GM21381 (cell line): ENCODE data around the gene TLX2.

Experiments
- ATAC-seq: cut with Tn5 transposase; IDR thresholded peaks from one replicate; pipeline ENCODE4 v1.9.1; 2021; ENCODE audit warnings: mild to moderate bottlenecking, moderate library complexity; ENCODE audit not compliant: unreplicated experiment

TLX2 gene

DNA sequence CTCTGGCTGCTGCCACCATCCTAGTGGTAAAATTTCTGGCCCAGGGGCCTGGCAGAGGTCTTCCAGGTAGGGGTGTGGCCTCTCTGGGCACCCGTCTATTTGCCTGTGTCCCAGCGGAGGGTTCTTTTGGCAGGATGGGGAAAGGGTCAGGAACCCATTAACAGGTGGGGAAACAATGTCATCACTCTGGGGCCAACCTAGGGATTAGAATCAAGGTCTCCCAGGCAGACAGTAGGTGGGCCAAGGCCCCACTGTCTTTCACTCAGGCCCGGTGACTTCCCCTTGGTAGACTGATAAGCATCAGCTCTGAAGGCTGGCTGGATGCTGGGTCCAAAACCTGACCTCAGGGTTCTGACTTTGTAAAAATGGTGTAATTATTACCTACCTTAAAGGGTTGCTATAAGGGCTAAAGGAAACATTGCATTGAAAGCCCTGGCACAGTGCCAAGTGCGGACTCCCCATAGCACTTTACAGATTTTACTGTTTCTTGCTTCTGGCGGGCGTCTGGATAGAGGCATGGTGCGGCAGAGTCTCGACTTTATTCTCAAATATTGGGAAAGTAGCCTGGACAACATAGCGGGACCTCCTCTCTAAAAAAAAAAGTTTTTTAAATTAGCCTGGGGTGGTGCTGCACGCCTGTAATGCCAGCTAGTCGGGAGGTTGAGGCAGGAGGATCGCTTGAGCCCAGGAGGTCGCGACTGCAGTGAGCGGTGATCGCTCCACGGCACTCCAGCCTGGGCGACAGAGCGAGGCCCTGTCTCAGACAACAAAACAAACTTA lies 17.1 kb upstream of the TLX2 start:
- no peak for ATAC-seq

DNA sequence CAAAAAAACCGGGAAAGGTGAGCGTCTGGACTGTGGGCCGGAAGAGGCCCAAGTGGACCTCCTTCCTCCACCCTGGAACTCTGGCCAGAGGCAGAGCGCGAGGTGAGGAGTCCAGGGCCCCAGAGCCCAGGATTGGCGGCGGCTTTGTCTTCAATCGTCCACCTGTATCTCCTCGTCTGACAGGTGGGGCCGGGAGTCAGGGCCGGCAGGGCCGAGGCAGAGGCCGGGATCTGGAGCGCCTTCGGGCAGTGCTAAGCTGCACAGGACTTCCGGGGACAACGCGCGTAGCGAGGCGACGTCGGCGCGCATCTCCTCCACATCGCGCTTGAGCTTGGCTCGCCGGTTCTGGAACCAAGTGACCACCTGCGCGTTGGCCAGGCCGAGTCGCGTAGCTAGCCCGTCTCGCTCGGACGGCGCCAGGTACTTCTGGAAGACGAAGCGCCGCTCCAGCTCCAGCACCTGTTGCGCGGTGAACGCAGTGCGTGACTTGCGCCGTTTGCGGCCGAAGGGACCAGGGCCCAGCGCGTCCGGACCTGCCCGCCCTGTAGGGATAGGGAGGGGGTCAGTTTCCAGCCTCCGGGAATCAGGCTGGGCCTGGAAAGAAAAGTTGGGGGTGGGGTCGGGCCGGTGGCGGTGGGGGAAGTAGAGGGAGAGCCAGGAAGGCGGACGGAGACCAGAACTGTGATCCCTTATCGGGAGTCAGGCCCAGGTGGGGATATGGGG lies 16.3 kb upstream of the TLX2 start:
- no peak for ATAC-seq

DNA sequence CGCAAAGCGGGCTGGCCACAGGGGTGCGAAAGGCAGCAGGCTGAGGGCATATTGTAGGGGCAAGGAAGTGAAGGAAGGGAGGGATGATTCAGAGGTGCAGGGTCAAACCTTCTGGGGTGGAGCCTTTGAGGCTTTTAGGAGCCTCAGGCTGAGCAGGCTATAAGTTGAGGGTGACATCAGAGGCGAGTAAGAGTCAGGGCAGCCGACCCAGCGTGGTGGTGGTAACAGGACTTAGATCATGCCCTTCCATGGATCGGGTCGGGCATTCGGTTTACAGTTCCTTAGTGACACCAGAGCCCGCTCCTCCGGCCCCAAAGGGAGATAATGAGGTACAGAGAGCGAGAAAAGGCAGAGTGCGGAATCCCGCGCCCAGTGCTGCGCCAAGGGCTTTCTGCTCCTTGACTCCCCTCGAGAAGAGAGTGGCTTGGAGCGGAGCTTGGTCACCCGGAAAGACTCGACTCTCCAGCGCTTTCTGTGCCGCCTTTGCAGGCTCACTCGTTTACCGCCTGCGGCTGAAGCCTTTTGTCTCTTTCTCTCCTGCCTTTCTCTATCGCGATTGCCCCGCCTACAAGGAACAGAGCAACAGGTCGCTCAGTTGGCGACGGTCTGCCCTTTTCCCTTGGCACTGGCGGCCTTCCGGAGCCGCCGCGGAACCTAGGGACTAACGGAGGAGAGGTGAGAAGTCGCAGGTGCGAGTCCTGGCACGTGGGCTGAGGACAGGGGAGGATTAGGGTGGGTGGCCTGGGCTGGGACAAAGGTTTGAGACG lies 15.6 kb upstream of the TLX2 start:
- no peak for ATAC-seq

DNA sequence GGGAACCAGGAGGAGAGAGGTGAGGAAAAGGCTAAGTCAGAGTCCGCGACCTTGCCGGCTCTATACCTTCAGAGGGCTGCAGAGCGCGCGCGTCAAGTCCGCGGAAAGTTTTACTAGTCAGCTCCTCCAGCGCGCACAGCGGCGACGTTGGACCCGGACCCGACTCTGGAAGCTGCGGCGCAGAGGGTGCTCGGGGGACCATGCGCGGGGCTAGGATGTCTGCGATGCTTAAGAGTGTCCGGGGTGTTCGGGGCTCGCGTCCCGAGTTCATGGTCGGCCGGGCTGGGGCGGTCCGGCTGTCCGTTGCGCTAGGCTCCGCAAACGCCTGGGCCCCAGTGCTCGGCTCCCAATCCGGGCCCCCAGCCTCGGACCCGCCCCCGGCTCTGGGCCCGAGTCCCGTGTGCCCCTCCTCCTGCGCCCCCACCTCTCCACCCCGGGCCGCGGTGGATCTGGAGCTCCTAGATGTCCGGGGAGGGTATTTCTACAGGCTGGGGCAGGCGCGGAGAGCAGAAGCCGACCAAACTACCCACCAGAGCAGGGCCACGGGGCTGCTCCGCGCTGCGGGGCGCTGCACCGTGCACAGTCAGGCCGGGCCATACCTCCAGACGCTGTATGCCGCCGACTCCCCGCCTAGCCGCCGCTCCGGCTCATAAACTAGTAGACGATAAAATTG lies 14.8 kb upstream of the TLX2 start, which contains the start of gene LBX2:
Gene LBX2 (minus strand): TSS at position 337 of the 673 bp plus-strand sequence. CDS start 66 bp downstream, at position 271.
- ATAC-seq, result no peak

DNA sequence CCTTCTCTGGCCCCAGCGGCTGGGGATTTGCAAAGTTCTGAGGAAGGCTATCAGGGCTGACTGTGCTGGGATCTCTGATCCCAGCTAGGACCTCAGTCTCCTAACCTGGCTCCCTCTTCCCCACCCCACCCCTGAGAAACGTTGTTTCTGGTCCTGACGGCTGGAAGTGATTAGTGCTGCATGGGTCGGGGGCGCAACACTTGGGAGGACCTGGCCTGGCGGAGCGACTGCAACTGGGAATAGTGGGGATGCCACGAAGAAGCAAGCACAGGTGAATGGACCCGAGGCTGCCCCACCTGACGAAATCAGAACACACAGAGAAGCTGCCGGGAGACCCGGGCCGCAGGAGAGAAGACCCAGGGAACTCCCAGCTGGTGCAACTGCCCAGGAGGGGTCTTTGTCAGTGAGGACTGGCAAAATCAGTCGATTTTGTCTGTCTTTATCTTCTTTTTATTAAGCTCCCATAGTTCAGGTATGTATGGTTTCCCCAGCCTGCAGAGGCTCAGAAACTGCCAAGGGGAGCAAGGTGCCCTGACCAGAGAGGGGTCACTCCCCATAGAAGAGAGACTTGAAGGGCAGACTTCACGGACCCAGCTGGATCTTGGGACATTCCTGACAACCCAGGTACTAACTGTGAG lies 14.2 kb upstream of the TLX2 start:
- no peak for ATAC-seq

DNA sequence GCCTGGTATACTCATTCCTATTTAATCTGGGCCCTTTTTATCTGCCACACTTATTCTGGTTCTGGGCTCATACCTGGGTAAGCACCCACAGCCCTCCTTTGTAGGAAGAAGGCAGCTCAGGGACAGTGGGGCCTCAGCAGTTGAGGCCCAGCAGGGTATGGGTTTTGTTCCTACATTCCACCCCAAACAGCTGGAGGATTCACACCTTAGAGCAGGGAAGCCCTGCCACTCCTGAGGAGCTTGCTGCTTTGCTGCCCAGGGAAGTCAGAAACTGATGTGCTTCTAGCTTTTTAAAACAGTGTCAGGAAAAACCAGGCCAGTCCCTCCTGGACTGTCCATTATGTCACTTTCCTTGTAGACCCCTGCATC lies 13.7 kb upstream of the TLX2 start:
- ATAC-seq, result no peak

DNA sequence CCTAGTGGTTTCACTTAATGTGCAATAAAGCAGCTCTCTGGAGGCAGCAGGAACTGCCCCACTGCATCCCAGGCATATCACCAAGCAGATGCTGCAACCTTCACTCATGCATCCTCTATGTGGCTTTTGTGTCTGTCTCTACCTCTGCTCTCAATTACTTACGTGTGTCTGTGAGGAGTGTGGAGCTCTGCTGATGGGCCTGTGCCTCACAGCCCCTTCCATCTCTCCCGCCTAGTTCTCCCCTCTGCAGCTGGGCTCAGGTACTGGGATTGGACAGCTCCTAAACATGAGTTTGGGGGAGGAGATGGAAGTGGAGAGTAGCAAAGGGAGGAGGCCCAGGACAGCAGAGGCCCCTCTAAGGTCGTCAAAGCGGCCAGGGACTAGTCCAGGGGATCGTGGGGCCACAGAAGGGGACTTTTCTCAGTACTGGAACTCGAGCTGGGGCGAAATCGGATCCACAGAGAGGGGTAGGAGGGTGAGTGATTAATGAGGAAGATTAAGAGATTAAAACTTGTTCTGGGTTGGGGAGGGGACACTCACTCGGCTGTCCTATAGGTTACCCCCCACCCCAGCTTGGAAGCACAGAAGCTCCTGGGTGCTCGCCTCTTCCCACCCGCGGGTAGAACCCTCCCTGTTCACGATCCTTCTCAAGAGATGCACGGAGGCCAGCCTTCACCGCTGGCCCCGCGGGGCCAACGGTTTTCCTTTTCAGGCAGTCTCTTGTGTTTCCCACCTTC lies 12.7 kb upstream of the TLX2 start:
- ATAC-seq, result no peak

DNA sequence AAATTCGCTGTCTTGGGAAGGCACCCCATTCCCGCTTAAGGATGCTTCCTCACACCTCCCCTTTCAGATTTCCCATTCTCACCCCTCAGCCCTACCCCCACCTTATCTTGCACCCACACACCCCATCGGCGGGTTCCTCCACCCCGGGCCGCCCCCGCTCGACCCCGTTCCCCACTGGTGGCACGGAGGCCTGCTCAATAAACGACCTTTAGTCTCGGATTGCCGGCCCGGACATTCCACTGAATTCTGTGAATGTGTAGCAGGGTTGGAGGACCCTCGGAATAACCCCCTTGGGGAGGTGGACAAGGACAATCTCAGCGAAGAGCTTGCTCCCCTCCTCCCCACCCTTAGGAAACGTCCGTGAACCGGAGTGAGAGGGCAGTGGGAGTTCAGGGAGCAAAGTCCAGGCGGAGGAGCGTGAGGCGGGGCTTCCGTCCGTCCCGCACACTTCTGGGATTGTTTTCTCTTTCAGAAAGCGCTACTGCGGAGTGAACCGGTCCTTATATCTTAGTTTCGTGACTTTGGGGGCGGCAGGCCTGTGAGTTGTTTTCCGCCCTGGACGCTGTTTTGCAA lies 12.0 kb upstream of the TLX2 start:
- no peak for ATAC-seq

DNA sequence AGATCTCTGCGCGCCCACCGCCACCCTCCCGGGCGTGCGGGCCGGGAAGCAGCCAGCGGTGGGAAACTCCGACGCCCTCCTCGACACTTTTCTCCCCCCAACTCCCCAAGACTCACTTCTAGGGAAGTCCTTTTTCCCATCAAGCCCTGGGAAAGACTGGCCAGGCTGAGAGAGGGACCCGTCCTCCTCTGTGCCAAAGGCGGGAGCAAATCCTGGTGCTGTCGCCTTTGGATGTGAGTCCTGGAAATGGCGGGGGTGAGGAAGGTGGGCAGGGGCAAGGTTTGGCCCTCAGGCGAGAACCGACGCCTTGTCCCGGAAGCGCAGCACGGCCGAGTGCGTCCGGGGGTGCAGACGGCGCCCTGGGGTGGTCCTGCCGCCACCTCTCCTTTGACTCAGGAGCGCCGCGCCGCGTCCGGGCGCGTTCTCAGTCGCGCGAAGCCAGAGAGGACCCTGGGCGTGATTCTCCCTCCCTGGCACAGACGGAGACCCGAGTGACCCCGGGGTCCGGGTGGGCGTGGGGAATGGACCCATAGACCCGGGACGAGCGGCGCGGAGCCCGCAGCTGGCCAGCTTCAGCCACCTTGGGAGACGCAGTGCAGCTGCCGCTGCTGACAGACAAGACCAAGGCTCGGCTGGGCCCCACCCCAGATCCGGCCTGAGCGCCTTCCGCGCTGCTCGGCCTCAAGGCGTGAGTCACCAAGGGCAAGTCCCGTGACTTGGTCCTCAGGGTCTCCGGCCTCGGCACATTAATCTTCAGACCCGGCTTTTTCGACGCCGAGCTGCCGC lies 11.3 kb upstream of the TLX2 start:
- no peak for ATAC-seq

DNA sequence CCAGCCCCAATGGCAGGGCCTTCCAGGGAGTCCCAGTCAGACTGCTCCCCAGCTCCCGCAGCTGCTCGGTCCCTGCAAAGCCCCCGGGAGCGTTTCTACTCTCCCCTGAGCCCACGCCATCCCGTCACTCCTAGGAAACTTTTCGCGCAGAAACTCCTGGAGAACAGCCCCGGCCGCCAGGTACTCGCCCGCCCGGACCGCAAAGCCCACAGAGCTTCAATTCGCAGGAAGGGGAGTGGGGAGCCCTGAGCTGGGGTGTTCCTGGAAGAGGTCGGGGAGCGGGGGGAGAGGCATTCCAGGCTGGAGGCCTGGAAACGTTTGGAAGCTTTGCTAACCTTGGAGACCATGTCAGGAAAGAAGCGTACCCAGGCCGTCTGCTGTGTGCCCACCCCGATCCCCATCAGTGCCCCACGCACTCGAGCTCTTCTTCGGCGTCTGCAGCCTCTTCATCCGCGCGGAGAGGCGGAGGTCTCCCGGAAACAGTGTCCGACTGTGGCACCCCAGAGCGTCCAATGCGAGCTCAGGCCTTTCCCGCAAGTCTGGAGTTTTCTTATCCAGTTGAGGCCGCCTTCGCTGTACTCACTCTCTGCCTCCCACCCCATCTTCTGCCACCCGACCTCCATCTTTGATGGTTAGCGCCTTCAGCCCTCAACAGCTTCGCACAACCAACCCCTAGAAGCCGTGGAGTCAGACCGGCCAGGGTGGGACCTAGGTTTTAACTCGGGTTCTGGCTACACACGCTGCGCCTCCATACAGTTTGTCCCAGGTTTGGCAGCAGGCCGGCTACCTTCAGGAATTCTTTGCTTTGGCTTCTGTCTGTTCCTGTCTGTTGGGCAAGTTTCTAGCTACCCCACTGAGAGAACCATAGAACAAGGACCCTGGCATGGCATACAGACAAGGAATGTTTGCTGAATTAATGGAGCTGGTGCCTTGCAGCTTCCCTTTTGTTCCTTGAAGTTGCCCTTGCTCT lies 10.5 kb upstream of the TLX2 start:
- no peak for ATAC-seq

DNA sequence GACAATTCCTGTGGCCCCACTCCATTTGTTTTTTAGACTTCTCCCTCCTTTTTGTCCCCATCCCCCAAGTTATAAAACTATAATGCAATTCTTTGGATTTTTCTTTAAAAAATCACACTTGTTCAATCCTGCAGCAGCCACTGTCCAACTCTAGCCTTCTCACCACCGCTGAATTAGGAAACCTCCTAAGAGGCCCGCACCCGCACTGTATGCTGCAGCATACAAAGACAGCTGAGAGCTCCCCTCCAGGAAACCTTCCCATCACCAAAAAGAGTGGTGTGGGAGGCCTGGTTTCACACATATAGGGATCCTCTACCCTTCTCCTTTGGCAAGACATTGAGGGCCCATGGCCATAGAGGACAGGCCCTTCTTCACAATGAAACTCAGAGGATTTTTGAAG lies 9.7 kb upstream of the TLX2 start:
- no peak for ATAC-seq

DNA sequence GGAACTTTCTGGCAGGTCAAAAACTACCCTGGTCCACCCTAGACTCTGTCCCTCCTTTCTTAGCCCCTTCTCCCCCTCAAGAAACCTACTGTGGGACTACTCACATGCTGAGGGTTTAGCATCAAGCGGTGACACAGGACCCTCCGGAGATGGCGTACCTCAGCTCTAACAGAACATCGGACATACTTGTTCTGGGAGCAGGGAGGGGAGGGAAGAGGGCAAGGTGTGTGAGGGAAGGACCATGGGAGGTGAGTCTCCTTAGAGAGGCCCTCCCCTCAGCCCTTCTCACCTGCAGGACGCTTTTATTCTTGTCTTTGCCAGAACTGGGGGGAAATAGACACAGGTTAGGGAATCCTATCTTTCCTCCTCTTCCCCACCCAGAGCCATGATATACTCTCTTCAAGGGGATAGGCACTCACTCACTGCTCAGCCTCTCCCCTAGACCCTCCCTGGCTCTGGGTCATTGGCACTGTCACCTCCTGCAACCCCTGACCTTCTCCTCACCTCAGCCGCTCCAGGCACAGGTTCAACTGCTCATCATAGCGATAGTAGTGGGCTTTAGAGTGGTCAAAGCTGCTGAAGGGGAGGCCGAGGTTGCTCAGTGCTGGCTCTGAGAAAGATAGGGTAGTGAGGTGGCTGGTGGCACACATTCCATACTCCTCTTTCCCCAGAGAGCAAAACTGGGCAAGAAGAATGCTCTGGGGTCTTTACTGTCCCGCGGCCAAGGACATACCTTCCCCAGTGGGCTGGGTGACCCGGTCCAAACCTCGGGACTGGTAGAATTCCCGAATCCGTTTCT lies 8.6 kb upstream of the TLX2 start:
- no peak for ATAC-seq

DNA sequence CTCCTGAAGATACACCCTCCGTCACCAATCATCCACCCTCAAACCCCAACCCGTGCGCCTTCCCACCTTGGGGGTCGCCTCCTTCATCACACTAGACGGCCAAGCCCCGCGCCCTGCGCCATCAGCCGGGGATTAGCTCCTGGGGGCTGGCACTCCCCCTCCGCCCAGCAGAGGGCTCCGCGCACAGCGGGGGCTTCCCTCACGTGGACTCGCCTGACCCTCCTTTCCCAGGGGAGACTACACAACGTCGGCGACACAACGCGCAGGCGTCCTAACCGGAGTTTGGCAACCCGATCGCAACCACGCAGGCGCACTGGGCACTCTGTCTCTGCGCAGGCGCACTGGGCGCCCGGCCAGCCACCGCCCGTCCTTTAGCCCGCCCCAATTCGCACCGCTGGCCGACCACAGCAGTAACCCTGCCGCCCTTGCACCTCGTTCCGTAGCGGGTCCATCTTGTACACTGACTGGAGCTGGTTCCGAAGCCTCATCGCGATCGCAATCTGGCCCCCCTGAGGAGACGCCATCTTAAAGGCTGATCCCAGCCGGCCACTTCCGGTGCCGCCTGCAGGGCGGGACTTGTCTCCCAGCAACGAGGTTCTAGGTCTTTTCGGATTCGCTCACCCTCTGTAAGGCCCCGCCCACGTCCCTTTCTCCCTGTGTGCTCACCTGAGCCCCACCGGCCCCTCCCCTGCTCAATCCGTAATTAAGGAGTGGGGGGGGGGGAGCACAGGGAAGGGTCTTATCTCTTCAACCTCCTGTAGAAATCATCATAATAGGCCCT lies 6.9 kb upstream of the TLX2 start, which contains the start of gene PCGF1:
Gene PCGF1 (minus strand): TSS at position 551 of the 781 bp plus-strand sequence. CDS start 27 bp downstream, at position 524.
- ATAC-seq, result peak; percentile 87

DNA sequence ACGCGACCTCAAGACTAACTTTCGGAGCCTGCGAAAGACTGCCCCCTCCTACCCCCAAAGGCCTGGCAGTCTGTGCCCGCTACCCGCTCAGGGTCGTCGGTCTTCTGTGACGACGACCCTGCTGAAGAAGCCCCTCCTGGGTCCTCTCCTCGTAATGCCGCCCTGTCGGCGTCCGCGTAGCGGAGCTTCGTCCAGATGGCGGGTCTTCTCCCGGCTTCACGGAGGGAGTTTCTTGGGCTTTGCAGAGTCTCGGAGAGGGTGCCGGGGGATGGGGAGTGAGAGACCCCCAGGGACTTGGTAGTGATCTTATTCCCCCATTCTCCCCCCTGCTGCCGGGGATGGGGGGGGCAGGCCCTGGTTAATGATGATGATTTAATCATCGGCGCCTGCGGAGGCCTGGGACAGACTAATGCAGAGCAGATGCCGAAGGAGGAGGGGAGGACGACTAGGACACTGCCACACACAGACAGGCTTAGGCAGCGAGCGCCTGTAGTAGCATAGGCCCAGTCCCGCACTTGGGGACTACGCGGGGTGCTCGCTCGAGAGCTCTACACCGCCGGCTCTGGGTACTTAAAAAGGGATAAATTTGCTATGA lies 6.2 kb upstream of the TLX2 start:
- peak; percentile 6 for ATAC-seq

DNA sequence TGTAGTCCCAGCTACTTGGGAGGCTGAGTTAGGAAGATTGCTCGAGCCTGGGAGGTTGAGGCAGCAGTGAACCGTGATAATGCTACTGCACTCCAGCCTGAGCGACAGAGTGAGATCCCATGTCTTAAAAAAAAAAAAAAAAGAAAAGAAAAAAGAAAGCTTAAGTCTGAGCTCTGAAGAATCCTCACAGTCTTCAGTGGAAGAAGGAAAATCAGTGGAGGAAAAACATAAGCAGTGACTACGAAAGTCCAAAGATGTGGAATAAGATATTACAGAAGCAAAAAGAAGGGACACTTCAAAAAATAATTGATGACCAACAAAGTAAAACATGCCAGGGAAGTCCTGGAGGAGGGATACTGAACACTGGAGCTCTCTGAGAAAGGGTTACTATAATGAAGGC lies 4.0 kb upstream of the TLX2 start:
- ATAC-seq, result no peak
